Cerebellar nuclear complex (tissue), 1 donor: ENCODE measurements around the gene GTF2H2C.
"Not testable (repeated sequence)": the region's sequence is repeated elsewhere in the genome, so short reads cannot be mapped to it uniquely, and the experiment has no call there.

Source experiments
- DNase-seq, 2 experiments: peaks; one replicate each; lab custom pipeline; 2025; lab: John Stamatoyannopoulos, UW

GTF2H2C gene

GRCh38 chr5:69559908-69560330, at the start of gene GTF2H2C:
GTF2H2C (plus strand) TSS chr5:69560191; CDS start chr5:69565133, 4,942 bp downstream.
- DNase-seq = not testable (repeated sequence)

GRCh38 chr5:69510694-69511093, 49.3 kb upstream of the GTF2H2C start:
- no peak for DNase-seq

- DNase-seq = no peak
Observed at GRCh38 chr5:69512740-69513260, 47.2 kb upstream of the GTF2H2C start.

GRCh38 chr5:69515570-69515969, 44.4 kb upstream of the GTF2H2C start:
- not testable (repeated sequence) for DNase-seq

GRCh38 chr5:69516769-69517168, 43.2 kb upstream of the GTF2H2C start:
- DNase-seq = no peak

GRCh38 chr5:69517763-69518212, 42.2 kb upstream of the GTF2H2C start:
- DNase-seq = no peak

- DNase-seq = no peak
Observed at GRCh38 chr5:69519285-69519684, 40.7 kb upstream of the GTF2H2C start.

GRCh38 chr5:69522035-69522434, 38.0 kb upstream of the GTF2H2C start:
- no peak for DNase-seq

GRCh38 chr5:69525490-69525889, 34.5 kb upstream of the GTF2H2C start:
- no peak for DNase-seq

- no peak for DNase-seq
Observed at GRCh38 chr5:69526660-69527059, 33.3 kb upstream of the GTF2H2C start.

- DNase-seq = no peak
Observed at GRCh38 chr5:69527128-69527770, 32.7 kb upstream of the GTF2H2C start.

GRCh38 chr5:69528035-69528434, 32.0 kb upstream of the GTF2H2C start:
- DNase-seq = no peak

GRCh38 chr5:69528609-69529008, 31.4 kb upstream of the GTF2H2C start:
- DNase-seq = no peak

- DNase-seq = no peak
Observed at GRCh38 chr5:69530561-69531405, 29.2 kb upstream of the GTF2H2C start.

- DNase-seq = no peak
Observed at GRCh38 chr5:69531406-69531801, 28.6 kb upstream of the GTF2H2C start.

GRCh38 chr5:69537911-69538310, 22.1 kb upstream of the GTF2H2C start:
- not testable (repeated sequence) for DNase-seq

- DNase-seq = not testable (repeated sequence)
Observed at GRCh38 chr5:69538735-69539134, 21.3 kb upstream of the GTF2H2C start.

GRCh38 chr5:69541347-69541746, 18.6 kb upstream of the GTF2H2C start:
- not testable (repeated sequence) for DNase-seq

- not testable (repeated sequence) for DNase-seq
Observed at GRCh38 chr5:69542838-69543618, 17.0 kb upstream of the GTF2H2C start.

- DNase-seq = not testable (repeated sequence)
Observed at GRCh38 chr5:69544602-69545001, 15.4 kb upstream of the GTF2H2C start.

- DNase-seq = not testable (repeated sequence)
Observed at GRCh38 chr5:69560587-69561431, 818 bp downstream of the GTF2H2C start.
